ENCODE data around the gene TMEM272. TPM values are rescaled to one million over a fixed set of nuclear protein-coding genes. Genes with fewer than 3 reads are reported as not detected.
A peak's percentile ranks its signal among the peaks of the same experiment; 100 is the strongest.

Gene TMEM272
- polyA plus RNA-seq, 1 donor (not counting 4 experiments of a cell fraction or from before 2014, with no cell fraction given) = not detected

DNA sequence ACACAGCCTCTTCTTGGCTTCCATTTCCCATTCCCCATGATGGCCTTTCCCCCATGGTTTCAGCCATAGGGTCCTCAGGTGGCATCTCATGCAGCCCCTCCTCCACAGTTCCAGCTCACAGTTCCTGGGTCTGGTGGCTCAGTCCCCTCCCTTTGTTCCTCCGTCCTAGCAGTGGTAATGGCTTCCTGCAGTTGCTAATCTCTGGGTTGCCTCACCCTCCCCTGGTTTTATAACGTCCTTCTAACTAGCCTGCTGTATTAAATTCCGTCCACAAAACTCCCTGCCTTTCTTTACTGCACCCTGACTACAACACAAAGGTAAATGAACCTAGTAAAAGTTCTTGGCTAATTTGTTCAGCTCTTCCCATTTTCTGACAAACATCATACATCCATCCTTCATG lies 47.7 kb upstream of the TMEM272 start:
- TF ChIP-seq CTCF (optimal IDR thresholded peaks at IDR 0.05 in 1 of 3, IDR thresholded peaks at IDR 0.05 in 1 of 3, conservative IDR thresholded peaks at IDR 0.05 in 1 of 3; ENCODE audit: extremely low read depth in 1 of 3, insufficient read depth in 2 of 3, low read length in 3 of 3) (no peak), EZH2 (IDR thresholded peaks at IDR 0.05; ENCODE audit: low read length) (no peak)
- DNase-seq (ENCODE audit: low read depth, low spot score) (no peak), FAIRE-seq (no peak)
- no peaks in the 10 kb centered on the region for H3K9me1 ChIP-seq (ENCODE audit: control insufficient read depth, extremely low read depth, insufficient read depth, low read length)
- H3K27ac ChIP-seq (ENCODE audit: control insufficient read depth, insufficient read depth, low read length) = no peak overlapping the region
- H4K20me1 ChIP-seq (ENCODE audit: control insufficient read depth, extremely low read depth, insufficient read depth, low read length) = no peaks in the 10 kb centered on the region
- peaks cover 10% of the 10 kb centered on the region for H3K27me3 ChIP-seq (ENCODE audit: control insufficient read depth, extremely low read depth, insufficient read depth, low read length)
- no peak overlapping the region for H3K9ac ChIP-seq (ENCODE audit: control insufficient read depth, extremely low read depth, insufficient read depth, low read length)
- no peak overlapping the region for H3K4me3 ChIP-seq (ENCODE audit: control insufficient read depth in 2 of 3, extremely low read depth in 1 of 3, insufficient read depth in 2 of 3, low read depth in 1 of 3, low read length in 3 of 3)
- no peak overlapping the region for H2AFZ ChIP-seq (ENCODE audit: control insufficient read depth, low read length)
- H3K4me2 ChIP-seq (ENCODE audit: control insufficient read depth, extremely low read depth, insufficient read depth, low read depth, low read length) = no peak overlapping the region
- no peaks in the 10 kb centered on the region for H3K36me3 ChIP-seq (ENCODE audit: control insufficient read depth in 2 of 2, extremely low read depth in 1 of 2, insufficient read depth in 2 of 2, low read length in 2 of 2)
- no peaks in the 10 kb centered on the region for H3K9me3 ChIP-seq (ENCODE audit: control insufficient read depth, low read depth, low read length)
- no peaks in the 10 kb centered on the region for H3K79me2 ChIP-seq (ENCODE audit: control insufficient read depth, insufficient read depth, low read length)
- no peaks in the 10 kb centered on the region for H3K4me1 ChIP-seq (ENCODE audit: control insufficient read depth, extremely low read depth, insufficient read depth, low read length)
- dilution Hi-C loops (cut with MboI; ENCODE audit: extremely low pct_ligation_motif_present, low sequenced_read_pairs) = no loop called here

DNA sequence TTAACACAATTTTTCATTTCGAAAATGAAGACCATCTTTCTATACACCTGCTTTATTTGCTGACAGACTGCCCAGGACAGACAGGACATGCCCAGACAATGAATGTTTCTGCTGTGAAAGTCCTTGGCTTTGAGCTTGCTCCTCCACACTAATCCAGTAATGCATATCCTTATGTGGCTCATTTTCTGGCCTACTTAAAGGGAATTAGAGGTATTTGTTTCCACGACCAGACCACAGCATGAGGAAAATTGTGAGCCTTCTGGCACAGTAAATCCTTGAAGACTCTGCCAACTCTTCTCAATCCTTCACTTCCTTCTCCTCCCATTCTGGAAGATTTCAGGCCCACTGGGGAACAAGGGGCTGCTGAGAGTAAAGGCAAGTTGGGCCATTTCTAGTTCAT lies 42.5 kb upstream of the TMEM272 start:
- FAIRE-seq = no peak
- dilution Hi-C loops (cut with MboI; ENCODE audit: extremely low pct_ligation_motif_present, low sequenced_read_pairs) = no loop called here
- Histone ChIP-seq H2AFZ (ENCODE audit: control insufficient read depth, low read length) (peak overlapping the region; percentile 53), H3K4me2 (ENCODE audit: control insufficient read depth, extremely low read depth, insufficient read depth, low read depth, low read length) (no peak overlapping the region), H4K20me1 (ENCODE audit: control insufficient read depth, extremely low read depth, insufficient read depth, low read length) (no peaks in the 10 kb centered on the region), H3K79me2 (ENCODE audit: control insufficient read depth, insufficient read depth, low read length) (no peaks in the 10 kb centered on the region), H3K9me3 (ENCODE audit: control insufficient read depth, low read depth, low read length) (no peaks in the 10 kb centered on the region), H3K36me3 (ENCODE audit: control insufficient read depth in 2 of 2, extremely low read depth in 1 of 2, insufficient read depth in 2 of 2, low read length in 2 of 2) (no peaks in the 10 kb centered on the region), H3K4me1 (ENCODE audit: control insufficient read depth, extremely low read depth, insufficient read depth, low read length) (peaks cover 2% of the 10 kb centered on the region), H3K27ac (ENCODE audit: control insufficient read depth, insufficient read depth, low read length) (no peak overlapping the region), H3K9ac (ENCODE audit: control insufficient read depth, extremely low read depth, insufficient read depth, low read length) (no peak overlapping the region), H3K4me3 (ENCODE audit: control insufficient read depth in 2 of 3, extremely low read depth in 1 of 3, insufficient read depth in 2 of 3, low read depth in 1 of 3, low read length in 3 of 3) (no peak overlapping the region), H3K27me3 (ENCODE audit: control insufficient read depth, extremely low read depth, insufficient read depth, low read length) (peaks cover 10% of the 10 kb centered on the region), H3K9me1 (ENCODE audit: control insufficient read depth, extremely low read depth, insufficient read depth, low read length) (no peaks in the 10 kb centered on the region)
- TF ChIP-seq CTCF (optimal IDR thresholded peaks at IDR 0.05 in 1 of 3, IDR thresholded peaks at IDR 0.05 in 1 of 3, conservative IDR thresholded peaks at IDR 0.05 in 1 of 3; ENCODE audit: extremely low read depth in 1 of 3, insufficient read depth in 2 of 3, low read length in 3 of 3) = no peak
- no peak for TF ChIP-seq EZH2 (IDR thresholded peaks at IDR 0.05; ENCODE audit: low read length)
- no peak for DNase-seq (ENCODE audit: low read depth, low spot score)
